Measurements from ENCODE around the gene TAF8. TPM values are rescaled to one million over a fixed set of nuclear protein-coding genes. Genes with fewer than 3 reads are reported as not detected.
"Not testable (repeated sequence)": the region's sequence is repeated elsewhere in the genome, so short reads cannot be mapped to it uniquely, and the experiment has no call there.

Gene TAF8
- total RNA-seq, 1 experiment from 2014 or later, result 20.8 TPM

DNA sequence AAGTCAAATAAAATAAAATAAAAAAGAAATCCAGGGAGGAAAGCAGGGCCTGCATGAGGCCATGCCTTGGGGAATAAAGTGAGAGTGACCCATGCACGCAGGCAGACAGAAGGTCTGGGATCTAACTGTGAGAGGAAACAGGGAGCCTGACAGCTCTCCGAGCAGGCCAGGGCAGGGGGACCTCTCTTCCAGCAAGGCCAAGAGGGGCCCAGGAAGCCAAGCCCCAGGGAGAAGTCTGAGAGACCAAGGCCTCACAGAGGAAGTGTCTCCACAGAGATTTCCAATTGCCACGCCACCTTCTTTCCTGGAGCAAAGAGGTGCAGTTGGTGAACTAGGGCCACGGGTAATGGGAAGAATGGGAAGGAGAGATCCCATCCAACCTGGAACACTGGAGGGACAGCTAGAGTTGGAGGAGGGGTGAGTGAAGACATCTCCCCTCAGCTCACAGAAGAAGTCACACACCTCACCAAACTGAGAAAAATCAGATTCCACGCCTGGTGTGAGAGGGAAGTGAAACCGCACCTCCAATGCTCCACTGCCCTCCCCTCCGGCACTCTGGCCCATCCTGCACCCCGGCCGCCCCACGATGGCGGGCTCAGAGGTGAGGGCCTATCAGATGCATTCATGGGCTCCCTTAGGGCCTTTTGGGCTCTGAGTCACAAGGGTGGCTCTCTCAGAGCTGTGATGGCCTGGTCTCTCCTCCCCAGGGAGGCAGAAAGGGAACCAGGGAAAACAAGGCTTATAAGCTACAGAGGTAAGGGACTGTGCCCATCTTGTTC lies 25.1 kb upstream of the TAF8 start:
- H3K9me3 ChIP-seq, result no peaks in the 10 kb centered on the region
- H3K27me3 ChIP-seq, result no peaks in the 10 kb centered on the region
- no peaks in the 10 kb centered on the region for H3K36me3 ChIP-seq
- no peak for DNase-seq
- no peak overlapping the region for H3K4me3 ChIP-seq

DNA sequence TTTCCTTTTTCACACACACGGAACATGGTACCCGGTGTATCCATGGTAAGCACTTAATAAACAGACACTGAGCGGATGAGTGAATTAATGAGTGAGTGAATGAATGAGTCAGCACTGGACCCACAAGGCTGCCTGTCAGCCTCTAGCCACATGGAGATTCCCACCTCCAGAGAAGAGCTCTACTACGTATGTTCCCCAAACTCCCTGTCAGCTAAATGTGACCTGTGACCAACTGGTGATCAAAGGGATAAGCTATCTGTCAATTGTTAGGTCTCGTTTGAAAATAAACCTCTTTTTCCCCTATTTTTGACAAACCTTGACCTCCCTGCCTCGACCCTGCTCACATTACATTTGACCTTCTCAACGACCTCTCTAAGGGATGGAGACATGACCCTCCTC lies 24.5 kb upstream of the TAF8 start:
- H3K9me3 ChIP-seq, result no peaks in the 10 kb centered on the region
- DNase-seq, result no peak
- no peaks in the 10 kb centered on the region for H3K27me3 ChIP-seq

DNA sequence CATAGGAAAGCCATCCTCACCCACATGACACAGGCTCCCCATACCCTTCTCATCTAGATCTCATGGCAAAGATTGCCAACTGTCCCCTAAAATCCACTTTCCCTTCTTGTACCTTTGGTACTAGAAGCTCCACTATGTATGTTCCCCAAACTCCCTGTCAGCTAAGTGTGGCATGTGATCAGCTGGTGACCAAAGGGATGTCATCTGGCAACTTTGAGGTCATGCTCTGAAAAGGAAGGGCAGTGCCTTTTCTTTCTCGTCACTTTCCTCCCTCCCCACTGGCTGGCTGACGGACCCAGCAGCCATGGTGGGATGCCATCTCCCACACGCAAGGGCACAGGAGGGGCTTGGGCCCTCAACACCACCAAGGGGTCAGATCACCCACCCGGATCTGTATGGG lies 23.8 kb upstream of the TAF8 start:
- Histone ChIP-seq H3K9me3 (no peaks in the 10 kb centered on the region), H3K4me3 (no peak overlapping the region), H3K36me3 (no peaks in the 10 kb centered on the region), H3K27me3 (no peaks in the 10 kb centered on the region)
- DNase-seq, result no peak

More for the DNA sequence above, 24.5 kb upstream of the TAF8 start:
- no peaks in the 10 kb centered on the region for H3K36me3 ChIP-seq
- no peak overlapping the region for H3K4me3 ChIP-seq

DNA sequence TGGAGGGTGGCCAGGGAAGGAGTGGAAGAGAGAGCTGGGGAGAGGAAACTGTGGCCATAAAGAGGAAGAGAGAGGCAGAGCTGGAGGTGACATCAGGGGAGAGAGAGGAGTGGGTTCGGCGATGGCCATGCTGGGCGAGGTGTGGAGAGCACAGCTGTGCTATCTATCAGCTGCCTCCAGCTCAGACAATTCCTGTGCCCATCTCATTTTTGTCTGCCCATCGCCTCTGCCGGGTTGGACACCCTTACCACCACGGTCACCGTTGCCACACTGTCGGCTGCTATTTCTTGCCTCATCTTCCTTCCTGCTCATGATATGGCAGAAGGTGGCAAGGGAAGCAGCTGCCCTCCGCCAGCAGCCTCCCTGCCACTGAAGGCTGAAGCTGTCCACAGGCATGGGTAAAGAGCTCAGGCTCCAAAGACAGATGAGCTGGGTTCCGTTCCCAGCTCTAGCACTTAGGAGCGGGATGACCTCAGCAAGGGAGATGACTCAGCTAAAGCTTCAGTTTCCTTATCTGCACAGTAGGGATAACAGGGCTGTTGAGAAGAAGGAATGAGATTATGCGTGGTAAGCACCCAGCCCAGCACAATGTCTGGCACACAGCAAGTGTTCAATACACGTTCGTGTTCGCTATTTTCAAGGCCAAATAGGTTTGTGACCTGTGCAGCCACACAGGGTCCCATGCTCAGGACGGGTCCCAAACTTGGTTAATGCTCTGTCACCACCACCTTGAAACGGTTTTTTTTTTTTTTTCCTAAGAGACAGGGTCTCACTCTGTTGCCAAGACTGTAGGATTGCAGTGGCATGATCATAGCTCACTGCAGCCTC lies 21.9 kb upstream of the TAF8 start:
- no peaks in the 10 kb centered on the region for H3K36me3 ChIP-seq
- peak; percentile 30 for DNase-seq

DNA sequence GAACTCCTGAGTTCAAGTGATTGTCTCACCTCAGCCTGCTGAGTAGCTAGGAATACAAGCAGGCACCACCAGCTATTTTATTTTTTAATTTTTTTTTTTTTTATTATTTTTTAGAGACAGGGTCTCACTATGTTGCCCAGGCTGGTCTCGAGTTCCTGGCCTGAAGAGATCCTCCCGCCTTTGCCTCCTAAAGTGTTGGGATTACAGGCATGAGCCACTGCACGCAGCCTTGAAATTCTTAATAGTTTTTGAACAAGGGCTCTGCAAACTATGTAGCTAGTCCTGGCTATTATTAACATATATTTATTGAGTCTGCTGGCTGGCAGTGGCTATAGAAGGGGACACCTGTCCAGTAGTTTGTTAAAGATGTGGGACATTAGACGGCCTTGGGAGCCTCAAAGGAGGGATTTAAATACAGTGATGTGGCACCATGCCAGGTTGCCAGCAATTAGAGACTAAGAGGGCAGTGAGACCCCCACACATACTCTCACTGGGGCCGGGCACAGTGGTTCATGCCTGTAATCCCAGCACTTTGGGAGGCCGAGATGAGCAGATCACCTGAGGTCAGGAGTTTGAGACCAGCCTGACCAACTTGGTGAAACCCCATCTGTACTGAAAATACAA lies 21.1 kb upstream of the TAF8 start:
- Histone ChIP-seq H3K36me3 (no peaks in the 10 kb centered on the region), H3K27me3 (no peaks in the 10 kb centered on the region), H3K9me3 (no peaks in the 10 kb centered on the region), H3K4me3 (no peak overlapping the region)
- DNase-seq, result no peak

More for the DNA sequence above, 21.9 kb upstream of the TAF8 start:
- Histone ChIP-seq H3K4me3 (no peak overlapping the region), H3K9me3 (no peaks in the 10 kb centered on the region), H3K27me3 (no peaks in the 10 kb centered on the region)

DNA sequence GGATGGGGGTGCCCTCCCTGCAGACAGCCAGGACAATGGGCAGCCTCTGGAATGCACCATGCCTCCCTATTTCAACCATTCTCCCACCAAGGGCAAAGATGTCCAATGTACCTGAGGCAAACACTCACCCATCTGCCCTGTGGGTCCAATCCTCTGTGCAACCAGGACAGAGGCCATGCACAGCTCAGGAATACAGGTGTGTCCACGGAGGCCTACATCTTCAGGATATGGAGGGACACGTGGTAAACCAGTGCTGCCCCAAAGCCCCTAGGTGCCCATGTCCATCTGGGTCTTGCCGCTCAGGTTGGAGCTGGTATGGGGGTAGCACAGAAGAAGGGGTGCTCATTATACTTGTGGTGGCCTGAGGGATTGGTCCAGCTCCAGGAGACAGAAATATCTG lies 20.4 kb upstream of the TAF8 start:
- no peak for DNase-seq
- Histone ChIP-seq H3K4me3 (no peak overlapping the region), H3K36me3 (no peaks in the 10 kb centered on the region), H3K27me3 (no peaks in the 10 kb centered on the region), H3K9me3 (no peaks in the 10 kb centered on the region)

DNA sequence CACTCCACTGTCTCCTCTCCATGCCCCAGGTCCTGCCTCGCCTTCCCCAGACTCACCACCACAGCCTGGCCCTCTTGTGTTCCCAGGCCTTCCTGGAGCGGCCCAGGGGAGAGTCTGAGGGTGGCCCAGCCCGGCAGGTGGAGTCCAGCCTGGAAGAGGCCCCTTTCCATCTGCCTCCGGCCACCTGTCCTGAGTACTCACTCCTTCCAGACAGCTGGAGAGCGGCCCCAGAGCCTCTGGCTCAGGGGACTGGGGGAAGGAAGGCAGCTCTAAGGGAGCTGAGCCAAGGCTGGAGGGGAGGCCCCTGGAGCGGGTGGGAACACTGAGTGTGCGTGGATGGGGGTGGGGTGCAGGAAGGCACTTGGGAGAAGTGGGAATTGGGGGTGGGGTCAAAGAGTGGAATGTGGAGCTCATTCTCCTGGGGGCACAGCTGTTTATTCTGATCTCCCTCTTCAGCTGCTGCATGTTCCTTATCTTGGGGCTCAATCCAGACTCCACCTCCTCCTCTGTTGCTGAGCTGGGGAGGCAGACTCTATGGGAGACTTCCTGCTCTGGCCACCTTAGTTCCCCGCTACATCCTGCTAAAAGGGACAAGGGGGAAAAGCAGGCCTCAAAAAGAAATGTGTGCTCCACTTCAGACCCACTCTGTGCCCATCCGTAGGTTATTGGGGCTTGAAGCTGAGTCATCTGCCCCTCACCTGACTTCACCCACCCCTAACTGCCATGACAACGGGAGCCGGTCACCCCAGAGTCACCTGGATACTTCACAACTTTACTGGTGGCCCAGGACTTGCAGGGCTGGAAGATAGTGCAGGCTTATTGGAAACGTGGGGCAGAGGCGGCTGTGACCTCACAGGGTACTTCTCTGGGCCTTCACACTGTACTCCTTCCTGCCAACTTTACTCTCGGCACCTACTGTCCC lies 19.5 kb upstream of the TAF8 start:
- H3K36me3 ChIP-seq, result no peaks in the 10 kb centered on the region
- DNase-seq, result no peak
- H3K27me3 ChIP-seq, result no peaks in the 10 kb centered on the region
- no peaks in the 10 kb centered on the region for H3K9me3 ChIP-seq
- H3K4me3 ChIP-seq, result no peak overlapping the region

DNA sequence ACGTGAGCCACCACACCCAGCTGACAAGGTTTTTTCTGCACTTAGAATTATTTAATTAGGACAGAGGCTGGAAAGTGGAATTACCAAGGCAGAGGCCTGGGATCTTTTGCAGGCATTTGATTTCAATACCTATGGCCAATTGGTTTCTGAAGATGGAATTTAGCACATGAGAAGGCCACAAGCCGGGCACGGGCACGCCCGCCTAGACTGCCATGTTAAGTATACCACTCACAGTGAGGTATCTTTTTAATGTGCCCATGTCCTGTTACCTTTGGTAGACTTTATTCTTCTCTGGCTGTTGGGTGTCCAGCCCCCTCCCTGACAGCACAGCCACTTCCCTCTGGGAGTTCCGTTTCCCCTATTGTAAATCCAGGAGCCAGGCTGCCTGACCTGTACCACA lies 18.0 kb upstream of the TAF8 start:
- Histone ChIP-seq H3K36me3 (no peaks in the 10 kb centered on the region), H3K27me3 (no peaks in the 10 kb centered on the region), H3K9me3 (no peaks in the 10 kb centered on the region), H3K4me3 (no peak overlapping the region)
- DNase-seq, result no peak

DNA sequence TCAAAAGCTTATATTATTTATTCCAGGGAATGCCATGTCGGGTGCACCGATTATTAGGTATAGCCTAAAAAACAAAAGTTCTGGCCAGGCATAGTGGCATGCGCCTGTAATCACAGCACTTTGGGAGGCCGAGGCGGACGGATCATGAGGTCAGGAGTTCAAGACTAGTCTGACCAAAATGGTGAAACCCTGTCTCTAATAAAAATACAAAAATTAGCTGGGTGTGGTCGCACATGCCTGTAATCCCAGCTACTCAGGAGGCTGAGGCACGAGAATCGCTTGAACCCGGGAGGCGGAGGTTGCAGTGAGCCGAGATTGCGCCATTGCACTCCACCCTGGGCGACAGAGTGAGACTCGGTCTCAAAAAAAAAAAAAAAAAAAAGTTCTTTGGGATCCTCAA lies 12.7 kb upstream of the TAF8 start:
- DNase-seq, H3K36me3 ChIP-seq, H3K4me3 ChIP-seq, H3K27me3 ChIP-seq, H3K9me3 ChIP-seq: not testable (repeated sequence)

DNA sequence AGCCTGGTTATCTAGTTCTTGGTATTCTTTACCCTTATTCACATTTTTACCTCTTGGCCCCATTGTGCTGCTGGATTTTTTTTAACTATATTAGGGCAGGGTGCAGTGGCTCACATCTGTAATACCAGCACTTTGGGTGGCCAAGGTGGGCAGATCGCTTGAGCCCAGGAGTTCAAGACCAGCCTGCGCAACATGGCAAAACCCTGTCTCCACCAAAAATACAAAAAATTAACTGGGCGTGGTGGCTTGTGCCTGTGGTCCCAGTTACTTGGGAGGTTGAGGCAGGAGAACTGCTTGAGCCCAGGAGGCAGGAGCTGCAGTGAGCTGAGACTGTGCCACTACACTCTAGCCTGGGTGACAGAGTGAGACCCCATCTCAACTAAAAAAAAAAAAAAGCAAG lies 12.2 kb upstream of the TAF8 start:
- Histone ChIP-seq H3K27me3 (no peaks in the 10 kb centered on the region), H3K9me3 (no peaks in the 10 kb centered on the region), H3K4me3 (no peak overlapping the region), H3K36me3 (no peaks in the 10 kb centered on the region)
- no peak for DNase-seq

DNA sequence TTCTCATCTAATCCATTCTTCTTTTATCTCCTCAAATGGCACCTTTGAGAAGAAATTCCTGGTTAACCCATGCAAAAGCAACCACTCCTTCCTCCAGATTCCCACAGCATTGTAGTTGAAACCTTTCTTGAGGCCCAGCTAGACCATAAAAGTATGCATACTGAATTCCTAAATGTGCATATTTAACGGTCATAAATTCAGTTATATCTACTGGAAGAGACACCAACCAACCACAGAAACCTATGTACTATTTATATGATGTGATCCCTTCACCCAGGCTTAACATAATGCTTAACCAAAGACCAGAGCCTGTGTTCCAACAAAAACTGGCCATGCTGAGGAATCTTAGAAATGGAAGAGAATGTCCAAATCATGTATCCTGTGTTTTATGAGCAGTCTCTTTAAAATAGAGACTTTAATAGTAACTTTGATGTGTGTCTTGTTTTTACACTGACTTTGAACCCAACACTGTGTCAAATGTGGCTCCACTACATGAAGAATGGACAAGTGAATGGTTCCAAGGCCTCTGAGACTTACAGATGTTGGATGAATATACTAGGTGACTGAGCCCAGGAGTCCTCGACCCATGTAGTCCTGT lies 11.4 kb upstream of the TAF8 start:
- DNase-seq, result no peak
- H3K4me3 ChIP-seq, result no peak overlapping the region

DNA sequence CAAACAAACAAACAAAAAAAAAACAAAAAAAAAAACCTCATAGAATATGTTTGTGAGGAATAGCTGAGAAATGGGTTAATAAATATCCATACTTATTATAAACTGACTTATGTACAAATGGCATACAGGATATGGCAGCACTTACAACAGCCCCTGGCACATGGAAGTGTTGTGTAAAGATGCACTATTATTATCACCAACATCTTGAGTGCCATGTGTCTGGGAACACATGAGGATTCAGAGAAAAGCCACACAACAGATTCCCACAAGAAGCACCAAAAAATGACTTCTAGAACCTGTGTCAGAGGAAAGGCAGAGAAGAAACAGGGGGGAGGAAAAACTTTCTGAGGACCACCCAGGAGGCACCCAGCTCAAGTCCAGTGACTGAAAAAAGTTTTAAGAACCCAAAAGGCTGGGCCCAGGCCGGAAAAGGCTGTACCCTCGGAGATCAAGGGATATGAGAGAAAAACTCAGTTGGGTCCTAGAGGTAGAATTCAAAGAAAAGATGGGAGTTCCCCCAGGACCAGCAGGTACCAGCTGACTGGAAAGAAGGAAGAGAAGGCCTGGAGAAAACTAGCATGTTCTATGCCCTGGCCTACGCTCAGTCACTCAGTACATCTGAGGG lies 9.4 kb upstream of the TAF8 start:
- no peak for DNase-seq
- H3K27me3 ChIP-seq, result no peaks in the 10 kb centered on the region
- H3K9me3 ChIP-seq, result no peaks in the 10 kb centered on the region
- H3K36me3 ChIP-seq, result no peaks in the 10 kb centered on the region
- H3K4me3 ChIP-seq, result no peak overlapping the region

More for the DNA sequence above, 11.4 kb upstream of the TAF8 start:
- Histone ChIP-seq H3K27me3 (no peaks in the 10 kb centered on the region), H3K9me3 (no peaks in the 10 kb centered on the region), H3K36me3 (no peaks in the 10 kb centered on the region)

DNA sequence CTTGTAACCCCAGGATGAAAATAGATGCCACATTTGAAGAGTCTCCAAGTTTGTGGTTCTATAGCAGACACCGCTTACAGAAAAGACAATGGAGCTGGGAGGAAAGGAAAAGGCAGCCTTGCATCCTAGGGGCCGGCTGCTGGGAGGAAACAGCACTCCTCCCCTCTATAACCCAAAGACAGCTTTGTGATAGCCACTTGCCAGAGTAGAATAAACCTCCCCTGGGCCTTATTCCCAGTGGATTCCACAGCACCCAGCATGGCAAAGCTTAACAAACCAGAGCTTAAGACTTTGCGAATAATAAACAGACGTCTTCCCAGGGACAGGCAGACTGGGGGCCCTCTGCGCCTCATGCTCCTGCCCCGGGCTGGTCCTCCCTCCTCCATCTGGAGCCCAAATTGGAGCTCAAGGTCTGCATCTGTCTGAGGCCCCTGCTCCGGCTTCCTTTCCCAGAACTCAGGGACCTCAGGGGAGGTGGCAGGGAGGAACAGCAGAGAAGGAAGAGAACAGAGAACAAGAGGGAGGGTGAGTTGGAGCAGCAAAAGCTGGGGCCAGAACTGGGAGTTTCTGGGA lies 8.8 kb upstream of the TAF8 start:
- no peaks in the 10 kb centered on the region for H3K9me3 ChIP-seq
- no peaks in the 10 kb centered on the region for H3K36me3 ChIP-seq
- H3K27me3 ChIP-seq, result no peaks in the 10 kb centered on the region
- DNase-seq, result no peak
- H3K4me3 ChIP-seq, result no peak overlapping the region

DNA sequence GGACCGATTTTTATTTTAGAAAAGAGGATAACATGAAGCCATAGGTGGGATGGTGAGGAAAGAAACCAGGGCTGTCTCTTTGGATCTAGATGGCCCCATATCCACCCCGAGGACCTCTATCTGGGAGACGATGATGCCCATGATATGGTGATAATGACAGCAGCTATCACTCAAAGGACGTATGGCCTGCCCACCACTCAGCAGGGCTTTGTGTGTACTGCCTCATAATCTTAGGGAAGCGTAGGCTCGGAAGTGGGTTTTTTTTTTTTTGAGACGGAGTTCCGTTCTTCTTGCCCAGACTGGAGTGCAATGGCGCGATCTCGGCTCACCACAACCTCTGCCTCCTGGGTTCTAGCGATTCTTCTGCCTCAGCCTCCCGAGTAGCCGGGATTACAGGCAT lies 8.2 kb upstream of the TAF8 start:
- Histone ChIP-seq H3K4me3 (no peak overlapping the region), H3K36me3 (no peaks in the 10 kb centered on the region), H3K9me3 (no peaks in the 10 kb centered on the region), H3K27me3 (no peaks in the 10 kb centered on the region)
- no peak for DNase-seq

DNA sequence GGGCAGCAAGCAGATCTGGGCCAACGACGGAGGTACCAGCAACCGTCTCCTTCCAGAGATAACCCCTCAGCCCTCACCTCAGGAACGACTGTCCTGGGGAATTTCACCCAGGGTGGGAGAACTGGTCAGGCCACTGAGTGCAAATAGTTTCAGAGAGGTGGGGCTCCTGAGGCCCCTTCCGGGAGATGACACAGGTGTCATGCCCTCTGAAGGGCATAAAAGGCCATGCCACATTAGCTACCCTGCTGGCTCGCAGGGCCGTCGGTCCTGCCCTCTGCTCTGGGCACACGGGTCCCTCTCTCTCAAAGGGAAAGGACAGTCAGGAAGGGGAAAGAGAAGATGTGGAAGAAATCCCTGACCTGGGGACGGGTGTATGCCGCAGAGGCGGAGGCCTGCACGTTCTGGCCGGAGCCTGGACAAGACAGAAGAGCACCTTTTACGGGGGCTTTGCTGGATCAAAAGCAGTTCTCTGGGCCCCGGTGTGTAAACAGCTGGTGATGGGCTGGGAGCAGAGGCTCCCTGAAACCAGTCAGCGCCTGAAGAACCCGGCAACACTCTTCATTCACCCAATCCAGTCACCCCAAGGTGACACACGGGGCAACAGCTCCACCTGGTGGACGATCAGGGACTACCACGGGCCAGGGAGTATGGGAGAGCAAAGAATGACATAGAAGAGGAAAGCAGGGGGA lies 6.4 kb upstream of the TAF8 start:
- no peaks in the 10 kb centered on the region for H3K36me3 ChIP-seq
- no peaks in the 10 kb centered on the region for H3K27me3 ChIP-seq
- no peaks in the 10 kb centered on the region for H3K9me3 ChIP-seq
- no peak overlapping the region for H3K4me3 ChIP-seq
- peak; percentile 65 for DNase-seq
